Thyroid gland (tissue), 4 donors: ENCODE results near the gene HSPB6.

Experiments
- CTCF ChIP-seq, 6 experiments: fragments of 200-600 bp in 3 of 6; fragments of 450-650 bp in 3 of 6; sonication (generic) in 3 of 6; IDR thresholded peaks; one replicate each; pipeline ENCODE4 v1.5.1; 2016 to 2019; ENCODE audit warnings: antibody characterized with exemption in 6 of 6, mild to moderate bottlenecking in 2 of 6, inconsistent platforms in 1 of 6, moderate library complexity in 1 of 6
- POLR2A ChIP-seq, 2 donors: fragments of 450-650 bp; IDR thresholded peaks; one replicate each; pipeline ENCODE4 v1.6.1; 2017; ENCODE audit warnings: antibody characterized with exemption in 2 of 2, mild to moderate bottlenecking in 2 of 2, moderate library complexity in 1 of 2

DNA sequence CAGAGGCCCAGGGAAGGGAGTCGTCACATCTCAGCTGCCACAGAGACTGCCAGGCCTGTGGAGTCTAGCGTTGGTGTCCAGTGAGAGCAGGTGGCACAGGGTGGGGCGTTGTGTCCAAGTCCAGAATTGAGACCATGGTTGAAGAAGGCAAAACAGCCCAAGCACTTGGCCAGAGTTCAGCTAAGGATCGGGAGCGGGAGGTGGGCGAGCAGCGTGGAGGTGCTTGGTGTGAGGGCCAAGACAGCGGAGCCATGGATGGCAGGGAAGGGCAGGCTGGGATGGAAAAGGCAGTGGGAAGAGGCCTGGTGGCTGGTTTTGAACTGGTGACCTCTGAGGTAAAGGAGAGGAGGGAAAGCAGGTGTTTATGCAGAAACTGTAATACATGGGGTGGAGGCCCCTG, 22.6 kb downstream of the HSPB6 start:
- no peak for TF ChIP-seq CTCF (IDR thresholded peaks at IDR 0.05)
- no peak for TF ChIP-seq POLR2A (IDR thresholded peaks at IDR 0.05)
